HG02885 (cell line): ENCODE results near the gene COL6A3.

Experiments used
- ATAC-seq: cut with Tn5 transposase; IDR thresholded peaks from one replicate; pipeline ENCODE4 v1.9.1; 2021; ENCODE audit warnings: mild to moderate bottlenecking; ENCODE audit not compliant: unreplicated experiment, poor library complexity

The COL6A3 gene

GRCh38 chr2:237351796-237352195 lies 62.2 kb downstream of the COL6A3 start:
- no peak for ATAC-seq

DNA sequence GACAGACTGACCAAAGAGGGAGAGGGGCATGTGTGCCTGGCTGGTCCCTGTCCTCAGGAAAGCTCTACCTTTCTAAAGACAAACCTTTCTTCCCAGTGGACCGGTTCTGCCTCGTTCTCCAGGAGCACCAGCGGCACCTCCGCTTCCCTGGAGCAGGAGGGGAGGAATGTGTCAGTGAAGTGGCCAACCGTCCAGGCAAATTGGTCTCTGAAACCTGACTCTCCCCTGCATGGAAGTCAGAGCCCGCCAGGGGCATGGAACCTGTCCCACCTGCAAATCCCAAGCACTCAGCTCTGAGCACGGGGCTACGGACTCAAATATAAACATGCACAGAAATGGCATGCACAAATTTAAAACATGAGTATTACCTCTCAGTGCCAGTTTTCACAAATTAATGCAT lies 62.9 kb downstream of the COL6A3 start:
- no peak for ATAC-seq

DNA sequence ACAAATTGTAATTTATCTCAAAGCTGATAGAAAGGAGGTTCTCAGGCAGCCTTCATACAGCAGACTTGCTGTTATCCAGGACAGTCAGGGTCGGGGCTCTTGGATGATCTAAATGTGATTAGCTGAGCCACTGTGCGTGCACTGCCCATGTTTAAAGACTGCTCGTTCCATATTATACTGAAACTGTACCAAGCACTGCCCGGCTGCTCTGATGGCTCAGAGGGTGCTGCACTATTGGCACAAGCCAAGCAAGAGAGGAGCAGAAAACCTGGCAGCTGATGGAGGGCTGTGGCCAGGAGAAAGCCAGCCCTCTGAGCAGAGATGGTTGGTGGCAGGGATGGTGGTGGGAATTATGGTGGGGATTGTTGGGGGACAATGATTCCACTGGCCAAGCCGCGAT lies 63.4 kb downstream of the COL6A3 start:
- no peak for ATAC-seq

GRCh38 chr2:237350070-237350469 lies 63.9 kb downstream of the COL6A3 start:
- ATAC-seq: no peak

- no peak for ATAC-seq
These were observed 65.6 kb downstream of the COL6A3 start for GRCh38 chr2:237348281-237348865.

DNA sequence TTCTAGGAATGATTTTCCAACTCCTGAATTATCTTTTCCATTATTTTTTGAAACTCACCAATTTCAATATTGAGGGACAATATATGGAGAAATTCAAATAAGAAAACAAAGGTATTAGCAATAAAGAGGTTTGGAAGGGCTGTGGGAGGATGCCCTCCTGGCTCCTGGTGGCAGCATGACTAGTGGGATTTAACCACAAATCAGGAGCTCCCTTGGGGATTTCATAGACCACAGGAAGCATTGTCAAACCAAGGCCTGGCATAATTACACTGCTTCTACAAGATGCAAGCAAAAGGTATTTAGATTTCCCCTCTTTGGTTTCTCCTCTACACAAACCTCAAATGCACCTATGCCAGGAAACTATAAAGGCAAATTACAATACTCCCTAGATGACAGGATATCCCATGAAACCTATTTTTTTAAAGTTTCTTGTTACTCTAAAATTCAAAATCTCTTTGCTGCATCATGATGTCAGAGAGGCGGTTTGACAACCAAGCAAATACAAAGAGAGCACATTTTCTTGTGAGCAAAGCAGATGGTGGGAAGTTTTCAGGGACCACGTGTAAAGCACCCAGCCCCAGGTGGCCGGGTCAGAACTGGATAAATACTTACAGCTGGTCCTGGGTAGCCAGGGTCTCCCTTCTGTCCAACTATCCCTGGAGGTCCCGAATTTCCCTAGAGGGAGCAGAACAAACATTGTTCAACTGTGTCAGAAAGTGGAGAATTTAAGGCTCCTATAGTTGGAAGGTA lies 67.9 kb downstream of the COL6A3 start:
- no peak for ATAC-seq

- ATAC-seq: no peak
These were observed 68.6 kb downstream of the COL6A3 start for GRCh38 chr2:237345411-237345810.

- ATAC-seq: no peak
These were observed 69.0 kb downstream of the COL6A3 start for GRCh38 chr2:237344942-237345341.

GRCh38 chr2:237343993-237344392 lies 70.0 kb downstream of the COL6A3 start:
- no peak for ATAC-seq

DNA sequence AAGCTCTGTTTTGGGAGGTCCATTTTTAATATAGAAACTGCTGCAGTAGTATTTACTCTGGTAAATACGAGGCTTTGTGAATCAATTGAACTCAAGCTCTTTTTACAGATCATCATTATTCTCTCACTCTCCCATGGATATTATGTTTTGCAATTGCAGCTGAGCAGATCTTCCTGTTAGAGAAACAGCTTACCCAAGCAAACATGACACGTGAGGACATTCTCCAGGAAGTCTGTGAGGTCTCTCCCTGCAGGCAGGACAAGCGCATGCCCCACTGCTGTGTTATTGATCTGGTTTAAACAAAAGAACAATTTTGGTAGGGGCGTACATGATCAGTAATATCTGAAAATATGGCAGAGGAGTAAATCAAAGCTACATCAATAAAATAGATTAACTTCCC lies 72.1 kb downstream of the COL6A3 start:
- ATAC-seq: no peak

GRCh38 chr2:237337586-237337985 lies 76.4 kb downstream of the COL6A3 start:
- ATAC-seq: no peak

- no peak for ATAC-seq
These were observed 77.8 kb downstream of the COL6A3 start for GRCh38 chr2:237336131-237336530.

- no peak for ATAC-seq
These were observed 80.2 kb downstream of the COL6A3 start for GRCh38 chr2:237333748-237334147.

- no peak for ATAC-seq
These were observed 83.4 kb downstream of the COL6A3 start for GRCh38 chr2:237330541-237330940.

DNA sequence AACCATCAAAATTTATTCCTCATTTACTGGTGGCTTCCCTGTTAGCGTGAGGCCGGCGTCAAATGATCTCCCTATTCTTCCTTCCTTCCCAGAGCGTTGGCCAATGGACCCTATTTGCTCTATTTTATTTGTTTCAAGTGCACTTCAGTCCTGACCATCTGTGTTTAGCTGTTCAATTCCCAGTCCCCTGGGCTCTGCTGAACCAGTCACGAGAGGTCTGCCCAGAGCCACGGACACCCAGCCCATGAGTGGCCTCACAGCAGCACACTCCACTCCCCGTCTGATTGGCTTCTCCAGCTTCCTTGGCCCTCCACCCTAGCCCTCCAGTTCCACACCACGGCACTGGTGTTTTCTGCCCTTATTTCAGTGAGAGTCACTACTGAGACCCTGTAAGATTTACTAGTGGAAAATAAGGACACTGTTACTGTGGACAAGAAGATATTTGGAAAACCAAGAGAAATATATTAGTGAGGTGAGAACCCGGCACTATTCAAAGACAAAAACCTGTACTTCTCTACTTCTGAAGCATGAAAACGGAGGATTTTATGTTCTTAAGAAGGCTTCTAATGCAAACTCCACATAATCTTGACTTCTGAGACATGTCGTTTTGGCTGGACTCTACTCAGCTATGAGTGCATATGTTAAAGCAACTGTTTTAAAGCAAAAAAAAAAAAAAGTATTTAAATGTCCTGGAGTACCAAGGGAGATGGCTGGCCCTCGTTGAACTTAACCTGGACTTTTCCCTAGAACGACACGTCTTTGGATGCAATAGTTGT lies 86.6 kb downstream of the COL6A3 start:
- ATAC-seq: no peak

DNA sequence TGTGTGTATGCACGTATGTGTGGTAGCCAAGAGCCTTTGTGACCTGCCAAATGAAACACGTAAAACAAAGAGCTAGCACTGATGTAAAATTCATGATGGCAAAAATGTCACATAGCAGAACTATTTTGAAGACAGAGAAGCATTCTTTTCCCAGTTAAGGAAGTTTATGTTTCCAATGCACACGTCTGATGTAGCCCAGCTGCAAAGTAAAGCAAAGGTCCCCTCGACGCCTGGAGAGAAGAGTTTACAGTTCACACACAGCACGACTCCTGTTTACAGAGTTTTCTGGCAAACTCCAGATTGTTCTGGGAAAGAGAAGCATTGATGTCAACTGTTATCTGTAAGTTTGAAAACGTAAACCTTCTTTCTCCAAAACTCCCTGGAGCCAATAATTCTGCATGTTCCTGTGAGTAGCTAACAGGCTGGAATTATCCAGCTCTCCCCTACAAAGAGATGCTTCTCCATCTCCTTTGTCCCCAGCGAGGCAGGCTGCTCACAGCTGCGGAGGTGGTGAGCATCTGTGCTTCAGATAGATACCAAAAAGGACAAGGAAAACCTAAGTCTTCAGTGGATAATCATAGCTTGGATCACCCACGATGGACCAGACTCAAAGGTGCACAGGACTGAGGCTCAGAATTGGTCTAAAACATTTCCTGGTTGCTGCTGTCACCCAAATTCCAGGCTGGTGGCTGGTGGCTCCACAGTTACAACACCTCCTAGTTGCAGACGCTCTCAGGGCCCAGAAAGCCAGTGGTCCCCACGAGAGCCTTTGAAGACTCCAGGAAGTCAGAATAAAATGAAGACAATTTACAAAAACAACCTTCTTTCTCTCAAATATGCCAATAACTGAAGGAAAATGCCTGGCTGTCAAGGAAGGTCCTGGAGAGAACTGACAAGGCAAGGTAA lies 87.4 kb downstream of the COL6A3 start:
- ATAC-seq: no peak

- ATAC-seq: no peak
These were observed 89.1 kb downstream of the COL6A3 start for GRCh38 chr2:237324837-237325236.

GRCh38 chr2:237324405-237324831 lies 89.5 kb downstream of the COL6A3 start:
- ATAC-seq: no peak

DNA sequence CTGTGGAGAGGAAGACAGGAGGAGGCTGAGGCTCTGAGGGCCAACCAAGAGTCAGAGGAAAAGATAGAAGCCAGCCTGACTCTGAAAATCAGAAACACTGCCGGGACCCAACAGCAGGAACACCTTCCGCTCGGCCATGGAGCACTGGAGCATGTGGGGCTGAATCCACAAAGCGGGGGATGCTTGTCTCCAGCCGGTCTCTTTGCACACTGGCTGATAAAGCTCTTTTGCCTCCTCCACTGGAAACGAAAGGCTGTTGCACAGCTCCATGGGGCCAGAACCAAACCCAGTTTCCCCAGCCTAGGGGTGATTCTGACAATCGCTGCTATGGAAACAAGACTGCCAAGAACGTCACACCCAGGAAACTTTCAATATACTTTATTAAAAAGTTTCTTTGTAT lies 90.3 kb downstream of the COL6A3 start:
- ATAC-seq: no peak

- no peak for ATAC-seq
These were observed 91.4 kb downstream of the COL6A3 start for GRCh38 chr2:237322564-237322963.
